ENCODE measurements around the gene TUBGCP2. TPM values are rescaled to one million over a fixed set of nuclear protein-coding genes. Genes with fewer than 3 reads are reported as not detected.

TUBGCP2 gene
- total and polyA plus RNA-seq, 2 of the 13 experiments (the other 11 are each of a cell fraction or from before 2014, with no cell fraction given) = 21.3 to 34.5 TPM

DNA sequence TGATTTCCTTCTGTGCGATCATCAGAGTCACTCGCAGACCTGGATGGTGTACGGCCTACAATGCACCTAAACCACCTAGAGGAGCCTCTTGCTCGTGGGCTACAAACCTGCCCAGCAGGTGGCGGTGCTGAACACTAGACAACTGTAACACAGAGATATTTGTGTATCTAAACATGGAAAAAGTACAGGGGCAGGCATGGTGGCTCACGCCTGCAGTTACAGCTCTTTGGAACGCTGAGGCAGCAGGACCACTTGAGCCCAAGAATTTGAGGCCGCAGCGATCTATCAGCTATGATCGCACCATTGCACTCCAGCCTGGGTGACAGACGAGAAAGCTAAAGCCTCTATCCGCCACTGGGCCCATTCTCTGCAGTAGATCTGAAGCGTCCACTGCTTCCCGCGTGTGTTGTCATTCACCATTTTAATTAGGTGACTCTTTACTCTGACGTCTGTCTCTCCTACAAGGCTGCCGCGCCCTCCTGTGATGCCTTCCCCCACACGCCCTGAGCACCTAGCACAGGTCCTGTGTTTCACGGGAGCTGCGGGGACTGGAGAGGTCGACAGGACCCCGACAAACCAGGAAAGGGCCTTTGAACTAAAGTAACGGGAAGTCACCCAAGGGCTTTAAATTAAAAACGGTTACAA lies 774 bp downstream of the TUBGCP2 start (continued):
- TF ChIP-seq MNT (IDR thresholded peaks at IDR 0.05) (peak; percentile 32; the same call in 1 of the 2 replicates), ZFY (CRISPR knock-in tag; IDR thresholded peaks at IDR 0.05) (no peak), ZNF841 (CRISPR knock-in tag; IDR thresholded peaks at IDR 0.05; ENCODE audit: borderline replicate concordance) (no peak), REPIN1 (CRISPR knock-in tag; IDR thresholded peaks at IDR 0.05; ENCODE audit: borderline replicate concordance, low read depth) (peak; percentile 55; the same call in 1 of the 2 replicates), KLF6 (CRISPR knock-in tag; IDR thresholded peaks at IDR 0.05) (no peak), FOXA3 (CRISPR knock-in tag; IDR thresholded peaks at IDR 0.05) (peak; percentile 75), STAG1 (CRISPR knock-in tag; IDR thresholded peaks at IDR 0.05) (peak; percentile 44), KDM2A (CRISPR knock-in tag; IDR thresholded peaks at IDR 0.05; ENCODE audit: borderline replicate concordance, low read depth) (0 out of 2 replicates have a peak, but pooled peaks have one; percentile 6), HOXA9 (CRISPR knock-in tag; IDR thresholded peaks at IDR 0.05; ENCODE audit: borderline replicate concordance) (no peak), NFE2 (CRISPR knock-in tag; IDR thresholded peaks at IDR 0.05) (no peak), GTF2F1 (IDR thresholded peaks at IDR 0.05; ENCODE audit: low read length) (no peak), ATF7 (IDR thresholded peaks at IDR 0.05) (no peak), ATF7 (CRISPR knock-in tag; IDR thresholded peaks at IDR 0.05) (no peak), ZNF446 (CRISPR knock-in tag; IDR thresholded peaks at IDR 0.05) (no peak), ZNF510 (CRISPR knock-in tag; IDR thresholded peaks at IDR 0.05; ENCODE audit: low read depth) (no peak), ZNF33B (CRISPR knock-in tag; IDR thresholded peaks at IDR 0.05) (no peak), GATAD2A (CRISPR knock-in tag; IDR thresholded peaks at IDR 0.05) (peak; percentile 42; the same call in 1 of the 2 replicates), FOSL2 (CRISPR knock-in tag; IDR thresholded peaks at IDR 0.05) (0 out of 2 replicates have a peak, but pooled peaks have one; percentile 4), TCF12 (IDR thresholded peaks at IDR 0.05) (no peak), TCF12 (CRISPR knock-in tag; IDR thresholded peaks at IDR 0.05) (no peak), MEIS1 (CRISPR knock-in tag; IDR thresholded peaks at IDR 0.05; ENCODE audit: borderline replicate concordance) (no peak), ZNF329 (CRISPR knock-in tag; IDR thresholded peaks at IDR 0.05; ENCODE audit: low read depth) (no peak), ZKSCAN1 (IDR thresholded peaks at IDR 0.05; ENCODE audit: low read length) (no peak), NPAS2 (CRISPR knock-in tag; IDR thresholded peaks at IDR 0.05; ENCODE audit: borderline replicate concordance) (no peak), XRCC5 (optimal IDR thresholded peaks at IDR 0.05; ENCODE audit: low read length) (peak; percentile 91), ZSCAN9 (CRISPR knock-in tag; IDR thresholded peaks at IDR 0.05; ENCODE audit: borderline replicate concordance) (no peak)
- TF ChIP-seq, protein P1, sequence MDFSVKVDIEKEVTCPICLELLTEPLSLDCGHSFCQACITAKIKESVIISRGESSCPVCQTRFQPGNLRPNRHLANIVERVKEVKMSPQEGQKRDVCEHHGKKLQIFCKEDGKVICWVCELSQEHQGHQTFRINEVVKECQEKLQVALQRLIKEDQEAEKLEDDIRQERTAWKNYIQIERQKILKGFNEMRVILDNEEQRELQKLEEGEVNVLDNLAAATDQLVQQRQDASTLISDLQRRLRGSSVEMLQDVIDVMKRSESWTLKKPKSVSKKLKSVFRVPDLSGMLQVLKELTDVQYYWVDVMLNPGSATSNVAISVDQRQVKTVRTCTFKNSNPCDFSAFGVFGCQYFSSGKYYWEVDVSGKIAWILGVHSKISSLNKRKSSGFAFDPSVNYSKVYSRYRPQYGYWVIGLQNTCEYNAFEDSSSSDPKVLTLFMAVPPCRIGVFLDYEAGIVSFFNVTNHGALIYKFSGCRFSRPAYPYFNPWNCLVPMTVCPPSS (IDR thresholded peaks at IDR 0.05) = no peak
- TF ChIP-seq, protein P2, sequence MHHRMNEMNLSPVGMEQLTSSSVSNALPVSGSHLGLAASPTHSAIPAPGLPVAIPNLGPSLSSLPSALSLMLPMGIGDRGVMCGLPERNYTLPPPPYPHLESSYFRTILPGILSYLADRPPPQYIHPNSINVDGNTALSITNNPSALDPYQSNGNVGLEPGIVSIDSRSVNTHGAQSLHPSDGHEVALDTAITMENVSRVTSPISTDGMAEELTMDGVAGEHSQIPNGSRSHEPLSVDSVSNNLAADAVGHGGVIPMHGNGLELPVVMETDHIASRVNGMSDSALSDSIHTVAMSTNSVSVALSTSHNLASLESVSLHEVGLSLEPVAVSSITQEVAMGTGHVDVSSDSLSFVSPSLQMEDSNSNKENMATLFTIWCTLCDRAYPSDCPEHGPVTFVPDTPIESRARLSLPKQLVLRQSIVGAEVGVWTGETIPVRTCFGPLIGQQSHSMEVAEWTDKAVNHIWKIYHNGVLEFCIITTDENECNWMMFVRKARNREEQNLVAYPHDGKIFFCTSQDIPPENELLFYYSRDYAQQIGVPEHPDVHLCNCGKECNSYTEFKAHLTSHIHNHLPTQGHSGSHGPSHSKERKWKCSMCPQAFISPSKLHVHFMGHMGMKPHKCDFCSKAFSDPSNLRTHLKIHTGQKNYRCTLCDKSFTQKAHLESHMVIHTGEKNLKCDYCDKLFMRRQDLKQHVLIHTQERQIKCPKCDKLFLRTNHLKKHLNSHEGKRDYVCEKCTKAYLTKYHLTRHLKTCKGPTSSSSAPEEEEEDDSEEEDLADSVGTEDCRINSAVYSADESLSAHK (CRISPR knock-in tag; IDR thresholded peaks at IDR 0.05; ENCODE audit: borderline replicate concordance) = no peak
